Activated CD8-positive, alpha-beta T cell treated with anti-CD3 and anti-CD28 coated beads for 36 hours (primary cell): ENCODE measurements around the gene EPHA3. TPM values are rescaled to one million over a fixed set of nuclear protein-coding genes. Genes with fewer than 3 reads are reported as not detected.

Experiments used
- ATAC-seq: fragments of 200-7000 bp; cut with Tn5 transposase; one replicate; pipeline ENCODE4 v1.10.0; 2021; ENCODE audit warnings: mild to moderate bottlenecking, moderate library complexity
- CTCF ChIA-PET: fragments of 350-600 bp; sonication (Branson Sonifier 250); formaldehyde crosslinking; loops from one replicate; lab custom pipeline; 2021; ENCODE audit warnings: antibody characterized with exemption; lab: Charles Lee
- POLR2A ChIA-PET: fragments of 350-600 bp; sonication (Branson Sonifier 250); formaldehyde crosslinking; loops from one replicate; lab custom pipeline; 2021; ENCODE audit warnings: antibody characterized with exemption; lab: Charles Lee
- DNase-seq: peaks from one replicate; pipeline ENCODE4 v3.0.0-alpha.2; 2020
- H3K27ac Mint-ChIP-seq: one replicate; pipeline ENCODE4 v1.8.0; 2021; ENCODE audit warnings: mild to moderate bottlenecking, mixed read lengths
- H3K27me3 Mint-ChIP-seq: one replicate; pipeline ENCODE4 v1.8.0; 2021; ENCODE audit warnings: mixed read lengths
- H3K36me3 Mint-ChIP-seq: one replicate; pipeline ENCODE4 v1.8.0; 2021; ENCODE audit warnings: low read depth, mixed read lengths
- H3K4me1 Mint-ChIP-seq: one replicate; pipeline ENCODE4 v1.8.0; 2021; ENCODE audit warnings: low read depth, mixed read lengths
- H3K4me3 Mint-ChIP-seq: one replicate; pipeline ENCODE4 v1.8.0; 2021; ENCODE audit warnings: mild to moderate bottlenecking, moderate library complexity, mixed read lengths
- H3K9me3 Mint-ChIP-seq: one replicate; pipeline ENCODE4 v1.8.0; 2021; ENCODE audit warnings: mixed read lengths
- CTCF ChIP-seq: fragments of 200-600 bp; IDR thresholded peaks from one replicate; pipeline ENCODE4 v1.8.0; 2022; ENCODE audit warnings: antibody characterized with exemption, mild to moderate bottlenecking
- intact Hi-C: fragments of 100-400 bp; cut with micrococcal nuclease; formaldehyde crosslinking; loops from one replicate; pipeline ENCODE4 v1.10.0; 2022
- total RNA-seq, 2 experiments: library from RNA; stranded (reverse); gene quantifications; one replicate each; pipeline ENCODE4 v1.2.3, GENCODE V29; 2021

The EPHA3 gene
- total RNA-seq, 2 experiments from 2014 or later = not detected

GRCh38 chr3:89113344-89113743 lies 5.9 kb downstream of the EPHA3 start:
- ChIA-PET CTCF (no interaction called here), POLR2A (no interaction called here)
- H3K36me3 Mint-ChIP-seq = no peaks in the 10 kb centered on the region
- no peaks in the 10 kb centered on the region for H3K4me1 Mint-ChIP-seq
- intact Hi-C loops = no loop called here
- ATAC-seq = no peak
- H3K27me3 Mint-ChIP-seq = peaks cover 8% of the 10 kb centered on the region
- no peak overlapping the region for H3K4me3 Mint-ChIP-seq
- H3K9me3 Mint-ChIP-seq = no peaks in the 10 kb centered on the region
- H3K27ac Mint-ChIP-seq = no peak overlapping the region
- TF ChIP-seq CTCF = no peak
- DNase-seq = no peak

- CTCF ChIA-PET = no interaction called here
Observed at GRCh38 chr3:89113893-89114840, 6.7 kb downstream of the EPHA3 start.

GRCh38 chr3:89114841-89115223 lies 7.4 kb downstream of the EPHA3 start:
- H3K4me3 Mint-ChIP-seq = no peak overlapping the region
- H3K9me3 Mint-ChIP-seq = no peaks in the 10 kb centered on the region
- DNase-seq (no peak), ATAC-seq (no peak)
- H3K4me1 Mint-ChIP-seq = no peaks in the 10 kb centered on the region
- H3K36me3 Mint-ChIP-seq = no peaks in the 10 kb centered on the region
- H3K27me3 Mint-ChIP-seq = peaks cover 8% of the 10 kb centered on the region
- no peak overlapping the region for H3K27ac Mint-ChIP-seq
- POLR2A ChIA-PET = no interaction called here
- no peak for TF ChIP-seq CTCF
- intact Hi-C loops = no loop called here
- CTCF ChIA-PET = no interaction called here

More at GRCh38 chr3:89113893-89114840, 6.7 kb downstream of the EPHA3 start:
- no peak for TF ChIP-seq CTCF
- POLR2A ChIA-PET = no interaction called here
- ATAC-seq (peak; percentile 56), DNase-seq (peak; percentile 35)
- Mint-ChIP-seq H3K27ac (no peak overlapping the region), H3K27me3 (peaks cover 8% of the 10 kb centered on the region), H3K4me1 (no peaks in the 10 kb centered on the region), H3K9me3 (no peaks in the 10 kb centered on the region), H3K4me3 (no peak overlapping the region), H3K36me3 (no peaks in the 10 kb centered on the region)
- intact Hi-C loops = no loop called here

GRCh38 chr3:89116476-89116875 lies 9.1 kb downstream of the EPHA3 start:
- Mint-ChIP-seq H3K36me3 (no peaks in the 10 kb centered on the region), H3K9me3 (no peaks in the 10 kb centered on the region), H3K4me1 (no peaks in the 10 kb centered on the region), H3K4me3 (no peak overlapping the region), H3K27ac (no peak overlapping the region), H3K27me3 (peaks cover 8% of the 10 kb centered on the region)
- intact Hi-C loops = no loop called here
- TF ChIP-seq CTCF = no peak
- ATAC-seq (no peak), DNase-seq (no peak)
- ChIA-PET CTCF (no interaction called here), POLR2A (no interaction called here)

- no peak overlapping the region for H3K4me3 Mint-ChIP-seq
- TF ChIP-seq CTCF = no peak
- intact Hi-C loops = no loop called here
- H3K27ac Mint-ChIP-seq = no peak overlapping the region
- CTCF ChIA-PET = no interaction called here
- H3K36me3 Mint-ChIP-seq = no peaks in the 10 kb centered on the region
- H3K9me3 Mint-ChIP-seq = peaks cover 7% of the 10 kb centered on the region
- H3K4me1 Mint-ChIP-seq = no peaks in the 10 kb centered on the region
- no peaks in the 10 kb centered on the region for H3K27me3 Mint-ChIP-seq
- ATAC-seq (no peak), DNase-seq (no peak)
- POLR2A ChIA-PET = no interaction called here
Observed at GRCh38 chr3:89138048-89138447, 30.6 kb downstream of the EPHA3 start.
